ENCODE measurements around the gene NLGN1.

- no peak for TF ChIP-seq CTCF (IDR thresholded peaks at IDR 0.05; ENCODE audit: low read depth, low read length)
- no peak for TF ChIP-seq POLR2A (IDR thresholded peaks at IDR 0.05; ENCODE audit: extremely low read depth, insufficient read length)
- TF ChIP-seq MYC (IDR thresholded peaks at IDR 0.05; ENCODE audit: low read depth, low read length): no peak
- no peak for TF ChIP-seq MAX (IDR thresholded peaks at IDR 0.05; ENCODE audit: low read depth, low read length)
These were observed 844.9 kb downstream of the NLGN1 start for GRCh38 chr3:174242311-174243041.

Data from NB4 (cell line).